Stimulated activated CD4-positive, alpha-beta T cell treated with anti-CD3 and anti-CD28 coated beads, TNF-alpha, amount 100 ng/mL, for 24 hours (primary cell): ENCODE data around the gene GPR37L1.
"Not testable (repeated sequence)": the region's sequence is repeated elsewhere in the genome, so short reads cannot be mapped to it uniquely, and the experiment has no call there.

Experiments used
- DNase-seq, 3 experiments: peaks; one replicate each; pipeline ENCODE4 v3.0.0-alpha.2; 2020; ENCODE audit warnings: low read depth in 3 of 3

Gene GPR37L1

GRCh38 chr1:202110977-202111376, 11.7 kb upstream of the GPR37L1 start:
- DNase-seq = no peak

GRCh38 chr1:202111589-202111988, 11.1 kb upstream of the GPR37L1 start:
- not testable (repeated sequence) for DNase-seq

- no peak for DNase-seq
Measured at GRCh38 chr1:202112859-202113689, 9.6 kb upstream of the GPR37L1 start.

GRCh38 chr1:202113690-202114300, 8.9 kb upstream of the GPR37L1 start:
- no peak for DNase-seq

GRCh38 chr1:202116287-202116686, 6.4 kb upstream of the GPR37L1 start:
- no peak for DNase-seq

GRCh38 chr1:202117898-202118371, 4.8 kb upstream of the GPR37L1 start:
- DNase-seq = no peak

GRCh38 chr1:202121006-202121405, 1.7 kb upstream of the GPR37L1 start:
- no peak for DNase-seq

- DNase-seq = no peak
Measured at GRCh38 chr1:202123336-202123813, 658 bp downstream of the GPR37L1 start.

GRCh38 chr1:202124142-202124541, 1.4 kb downstream of the GPR37L1 start:
- no peak for DNase-seq

GRCh38 chr1:202125611-202126010, 2.9 kb downstream of the GPR37L1 start:
- DNase-seq = no peak

GRCh38 chr1:202126426-202126825, 3.7 kb downstream of the GPR37L1 start:
- no peak for DNase-seq

GRCh38 chr1:202127061-202127460, 4.3 kb downstream of the GPR37L1 start:
- no peak for DNase-seq

GRCh38 chr1:202127836-202128622, 5.3 kb downstream of the GPR37L1 start:
- no peak for DNase-seq

GRCh38 chr1:202129453-202130296, 7.0 kb downstream of the GPR37L1 start:
- no peak for DNase-seq

- no peak for DNase-seq
Measured at GRCh38 chr1:202130297-202130721, 7.6 kb downstream of the GPR37L1 start.

GRCh38 chr1:202130816-202131522, 8.3 kb downstream of the GPR37L1 start:
- no peak for DNase-seq

- DNase-seq = no peak
Measured at GRCh38 chr1:202131956-202132821, 9.5 kb downstream of the GPR37L1 start.

- DNase-seq = no peak
Measured at GRCh38 chr1:202133001-202133400, 10.3 kb downstream of the GPR37L1 start.

- DNase-seq = no peak
Measured at GRCh38 chr1:202133496-202133895, 10.8 kb downstream of the GPR37L1 start.

GRCh38 chr1:202133989-202134388, 11.3 kb downstream of the GPR37L1 start:
- DNase-seq = no peak
